Stimulated activated CD4-positive, alpha-beta T cell treated with anti-CD3 and anti-CD28 coated beads, Interleukin-1b, Interleukin-23, amount 100 ng/mL, for 24 hours (primary cell): ENCODE results near the gene C4orf51.

Source experiments
- DNase-seq, 4 experiments: peaks; one replicate each; pipeline ENCODE4 v3.0.0-alpha.2; 2020; ENCODE audit warnings: low read depth in 4 of 4, low spot score in 1 of 4

The C4orf51 gene

GRCh38 chr4:145755802-145756201, 75.9 kb downstream of the C4orf51 start:
- DNase-seq, result no peak

- no peak for DNase-seq
Observed at GRCh38 chr4:145756244-145756643, 76.3 kb downstream of the C4orf51 start.

- DNase-seq, result no peak
Observed at GRCh38 chr4:145757188-145757587, 77.2 kb downstream of the C4orf51 start.

- DNase-seq, result no peak
Observed at GRCh38 chr4:145760176-145760575, 80.2 kb downstream of the C4orf51 start.

- no peak for DNase-seq
Observed at GRCh38 chr4:145760961-145761929, 81.3 kb downstream of the C4orf51 start.

- DNase-seq, result no peak
Observed at GRCh38 chr4:145762719-145763118, 82.8 kb downstream of the C4orf51 start.

- no peak for DNase-seq
Observed at GRCh38 chr4:145763399-145763798, 83.5 kb downstream of the C4orf51 start.

- no peak for DNase-seq
Observed at GRCh38 chr4:145766273-145766672, 86.3 kb downstream of the C4orf51 start.

- DNase-seq, result no peak
Observed at GRCh38 chr4:145769450-145770037, 89.6 kb downstream of the C4orf51 start.

GRCh38 chr4:145770124-145770523, 90.2 kb downstream of the C4orf51 start:
- no peak for DNase-seq

- DNase-seq, result no peak
Observed at GRCh38 chr4:145772347-145772746, 92.4 kb downstream of the C4orf51 start.

GRCh38 chr4:145773581-145774234, 93.8 kb downstream of the C4orf51 start:
- no peak for DNase-seq

- DNase-seq, result no peak
Observed at GRCh38 chr4:145774473-145774872, 94.5 kb downstream of the C4orf51 start.

GRCh38 chr4:145775406-145775805, 95.5 kb downstream of the C4orf51 start:
- DNase-seq, result no peak

GRCh38 chr4:145776208-145776607, 96.3 kb downstream of the C4orf51 start:
- no peak for DNase-seq

- DNase-seq, result no peak
Observed at GRCh38 chr4:145779319-145779801, 99.4 kb downstream of the C4orf51 start.

- DNase-seq, result no peak
Observed at GRCh38 chr4:145781351-145781750, 101.4 kb downstream of the C4orf51 start.
